SIG-M5 treated with dmso at 0.1 percent for 504 hours (cell line): ENCODE data around the gene SALL4.
"Not testable (repeated sequence)": the region's sequence is repeated elsewhere in the genome, so short reads cannot be mapped to it uniquely, and the experiment has no call there.

Experiments
- DNase-seq: peaks from one replicate; lab custom pipeline; 2025; ENCODE audit not compliant: unreplicated experiment; lab: John Stamatoyannopoulos, UW

The SALL4 gene

GRCh38 chr20:51803148-51803854 is 980 bp upstream of the SALL4 start:
- DNase-seq, result peak; percentile 50

- DNase-seq, result no peak
Measured at GRCh38 chr20:51801823-51802123, 548 bp downstream of the SALL4 start.

GRCh38 chr20:51801122-51801822 is 1.0 kb downstream of the SALL4 start:
- peak; percentile 12 for DNase-seq

- DNase-seq, result no peak
Measured at GRCh38 chr20:51800872-51801121, 1.5 kb downstream of the SALL4 start.

- peak; percentile 41 for DNase-seq
Measured at GRCh38 chr20:51800060-51800871, 2.1 kb downstream of the SALL4 start.

- no peak for DNase-seq
Measured at GRCh38 chr20:51799401-51799860, 2.9 kb downstream of the SALL4 start.

GRCh38 chr20:51797357-51798025 is 4.8 kb downstream of the SALL4 start:
- DNase-seq, result no peak

GRCh38 chr20:51796340-51796739 is 6.0 kb downstream of the SALL4 start:
- no peak for DNase-seq

- DNase-seq, result no peak
Measured at GRCh38 chr20:51792960-51793359, 9.4 kb downstream of the SALL4 start.

- no peak for DNase-seq
Measured at GRCh38 chr20:51791626-51792025, 10.7 kb downstream of the SALL4 start.

- no peak for DNase-seq
Measured at GRCh38 chr20:51790256-51790655, 12.1 kb downstream of the SALL4 start.

GRCh38 chr20:51789434-51789833 is 12.9 kb downstream of the SALL4 start:
- DNase-seq, result no peak

GRCh38 chr20:51788822-51789221 is 13.5 kb downstream of the SALL4 start:
- DNase-seq, result no peak

GRCh38 chr20:51784299-51784698 is 18.0 kb downstream of the SALL4 start:
- DNase-seq, result no peak

GRCh38 chr20:51778229-51778759 is 24.0 kb downstream of the SALL4 start:
- not testable (repeated sequence) for DNase-seq

- DNase-seq, result no peak
Measured at GRCh38 chr20:51775241-51775640, 27.1 kb downstream of the SALL4 start.

- DNase-seq, result no peak
Measured at GRCh38 chr20:51772236-51772635, 30.1 kb downstream of the SALL4 start.

GRCh38 chr20:51769976-51770615 is 32.2 kb downstream of the SALL4 start:
- no peak for DNase-seq

- DNase-seq, result peak; percentile 22
Measured at GRCh38 chr20:51768759-51769517, 33.4 kb downstream of the SALL4 start.
